CD4-positive, alpha-beta T cell treated with Interferon gamma for 1 hour (primary cell): ENCODE results near the gene MOB1B.
"Not testable (repeated sequence)": the region's sequence is repeated elsewhere in the genome, so short reads cannot be mapped to it uniquely, and the experiment has no call there.

Experiments
- DNase-seq: peaks from one replicate; pipeline ENCODE4 v3.0.0-alpha.2; 2020

The MOB1B gene

GRCh38 chr4:70958681-70959080 is 56.5 kb downstream of the MOB1B start:
- no peak for DNase-seq

- no peak for DNase-seq
Observed at GRCh38 chr4:70969076-70969475, 66.9 kb downstream of the MOB1B start.

GRCh38 chr4:70976252-70976651 is 74.1 kb downstream of the MOB1B start:
- no peak for DNase-seq

- DNase-seq, result no peak
Observed at GRCh38 chr4:70979445-70980008, 77.4 kb downstream of the MOB1B start.

- DNase-seq, result no peak
Observed at GRCh38 chr4:70980196-70980595, 78.0 kb downstream of the MOB1B start.

GRCh38 chr4:70984106-70984505 is 81.9 kb downstream of the MOB1B start:
- DNase-seq, result no peak

GRCh38 chr4:70984589-70984988 is 82.4 kb downstream of the MOB1B start:
- DNase-seq, result no peak

GRCh38 chr4:70991596-70991995 is 89.4 kb downstream of the MOB1B start:
- DNase-seq, result no peak

- DNase-seq, result no peak
Observed at GRCh38 chr4:70992391-70992881, 90.3 kb downstream of the MOB1B start.

- DNase-seq, result peak; percentile 83
Observed at GRCh38 chr4:70993181-70994068, 91.3 kb downstream of the MOB1B start, which contains the start of gene DCK. DCK (plus strand) TSS chr4:70993649; CDS start chr4:70993836, 187 bp downstream.

- DNase-seq, result no peak
Observed at GRCh38 chr4:70994069-70994366, 91.8 kb downstream of the MOB1B start.

- DNase-seq, result no peak
Observed at GRCh38 chr4:70994387-70995099, 92.4 kb downstream of the MOB1B start.

- DNase-seq, result no peak
Observed at GRCh38 chr4:70996018-70996360, 93.8 kb downstream of the MOB1B start.

GRCh38 chr4:70997036-70997435 is 94.9 kb downstream of the MOB1B start:
- no peak for DNase-seq

- DNase-seq, result no peak
Observed at GRCh38 chr4:70997546-70997945, 95.4 kb downstream of the MOB1B start.

- DNase-seq, result not testable (repeated sequence)
Observed at GRCh38 chr4:70999639-71000038, 97.5 kb downstream of the MOB1B start.

- DNase-seq, result not testable (repeated sequence)
Observed at GRCh38 chr4:71001363-71001762, 99.2 kb downstream of the MOB1B start.

- DNase-seq, result peak; percentile 57
Observed at GRCh38 chr4:71004281-71004851, 102.2 kb downstream of the MOB1B start.

- DNase-seq, result not testable (repeated sequence)
Observed at GRCh38 chr4:71005025-71005424, 102.9 kb downstream of the MOB1B start.

- DNase-seq, result no peak
Observed at GRCh38 chr4:71006203-71006907, 104.2 kb downstream of the MOB1B start.

- DNase-seq, result no peak
Observed at GRCh38 chr4:71008196-71008595, 106.0 kb downstream of the MOB1B start.

- DNase-seq, result no peak
Observed at GRCh38 chr4:71009086-71009485, 106.9 kb downstream of the MOB1B start.
